HG02870 (cell line): ENCODE data around the gene USP5.
"Not testable (repeated sequence)": the region's sequence is repeated elsewhere in the genome, so short reads cannot be mapped to it uniquely, and the experiment has no call there.

Experiments used
- ATAC-seq: cut with Tn5 transposase; IDR thresholded peaks from one replicate; pipeline ENCODE4 v1.9.1; 2021; ENCODE audit warnings: mild to moderate bottlenecking, moderate library complexity; ENCODE audit not compliant: unreplicated experiment

USP5 gene

DNA sequence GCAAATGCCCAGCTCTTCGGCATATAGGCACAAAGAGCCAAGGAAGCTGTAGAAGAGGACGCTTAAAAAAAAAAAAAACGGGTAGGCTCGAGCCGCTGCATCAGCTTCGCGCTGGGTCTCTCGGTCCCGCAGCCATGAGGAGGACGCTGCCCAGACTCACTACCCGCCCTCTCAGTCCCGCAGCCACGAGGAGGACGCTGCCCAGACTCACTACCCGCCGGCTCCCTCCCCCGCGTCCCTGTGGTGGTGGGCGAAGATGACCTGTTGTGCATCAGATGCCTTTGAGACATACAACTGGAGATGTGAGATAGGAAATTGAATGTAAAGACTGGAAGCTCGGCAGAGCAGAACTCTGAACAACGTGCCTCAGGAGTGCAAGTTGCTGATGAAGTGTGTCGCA lies 32.6 kb downstream of the USP5 start:
- ATAC-seq, result no peak

DNA sequence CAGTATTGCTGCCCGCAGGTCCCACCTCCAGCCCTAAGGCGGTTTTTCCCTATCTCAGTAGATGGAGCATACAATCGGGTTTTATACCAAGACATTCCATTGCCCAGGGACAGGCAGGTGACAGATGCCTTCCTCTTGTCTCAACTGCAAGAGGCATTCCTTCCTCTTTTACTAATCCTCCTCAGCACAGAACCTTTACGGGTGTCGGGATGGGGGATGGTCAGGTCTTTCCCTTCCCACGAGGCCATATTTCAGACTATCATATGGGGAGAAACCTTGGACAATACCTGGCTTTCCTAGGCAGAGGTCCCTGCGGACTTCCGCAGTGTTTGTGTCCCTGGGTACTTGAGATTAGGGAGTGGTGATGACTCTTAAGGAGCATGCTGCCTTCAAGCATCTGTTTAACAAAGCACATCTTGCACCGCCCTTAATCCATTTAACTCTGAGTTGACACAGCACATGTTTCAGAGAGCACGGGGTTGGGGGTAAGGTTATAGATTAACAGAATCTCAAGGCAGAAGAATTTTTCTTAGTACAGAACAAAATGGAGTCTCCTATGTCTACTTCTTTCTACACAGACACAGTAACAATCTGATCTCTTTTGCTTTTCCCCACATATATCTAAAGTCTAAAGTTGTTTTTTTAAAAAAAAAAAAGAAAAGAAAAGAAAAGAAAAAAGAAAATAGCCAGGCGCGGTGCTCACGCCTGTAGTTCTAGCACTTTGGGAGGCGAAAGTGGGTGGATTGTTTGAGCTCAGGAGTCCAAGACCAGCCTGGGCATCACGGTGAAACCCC lies 34.5 kb downstream of the USP5 start:
- ATAC-seq, result not testable (repeated sequence)

DNA sequence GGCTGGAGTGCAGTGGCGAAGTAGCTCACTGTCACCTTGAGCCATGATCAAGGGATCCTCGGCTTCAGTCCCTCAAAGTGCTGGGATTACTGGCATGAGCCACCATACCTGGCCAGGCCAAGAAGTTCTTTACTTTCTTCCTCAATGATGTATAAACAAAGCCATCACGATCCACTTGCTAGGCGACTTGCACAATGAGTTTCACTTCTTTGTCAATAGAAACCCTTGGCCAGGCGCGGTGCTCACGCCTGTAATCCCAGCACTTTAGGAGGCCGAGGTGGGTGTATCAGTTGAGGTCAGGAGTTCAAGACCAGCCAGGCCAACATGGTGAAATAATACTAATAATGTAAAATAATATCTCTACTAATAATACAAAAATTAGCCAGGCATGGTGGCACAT lies 35.5 kb downstream of the USP5 start:
- no peak for ATAC-seq

DNA sequence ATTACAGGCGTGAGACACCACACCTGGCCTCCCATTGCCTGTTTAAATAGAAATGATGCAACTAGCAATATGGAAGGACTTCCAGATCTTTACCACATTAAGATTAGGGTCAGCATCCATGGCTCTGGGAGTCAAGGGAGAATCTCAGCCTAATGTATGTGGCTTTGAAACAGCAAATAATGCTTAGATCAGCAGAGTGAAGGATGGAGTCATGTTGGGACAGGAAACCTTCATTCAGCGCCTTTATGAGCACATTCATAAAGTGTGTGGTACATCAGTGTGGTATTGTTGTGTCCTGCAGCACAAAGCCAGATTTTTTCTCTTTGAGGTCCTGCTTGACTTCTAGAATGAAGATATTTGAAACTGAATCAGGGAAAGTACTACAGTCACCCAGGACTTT lies 36.4 kb downstream of the USP5 start:
- no peak for ATAC-seq

DNA sequence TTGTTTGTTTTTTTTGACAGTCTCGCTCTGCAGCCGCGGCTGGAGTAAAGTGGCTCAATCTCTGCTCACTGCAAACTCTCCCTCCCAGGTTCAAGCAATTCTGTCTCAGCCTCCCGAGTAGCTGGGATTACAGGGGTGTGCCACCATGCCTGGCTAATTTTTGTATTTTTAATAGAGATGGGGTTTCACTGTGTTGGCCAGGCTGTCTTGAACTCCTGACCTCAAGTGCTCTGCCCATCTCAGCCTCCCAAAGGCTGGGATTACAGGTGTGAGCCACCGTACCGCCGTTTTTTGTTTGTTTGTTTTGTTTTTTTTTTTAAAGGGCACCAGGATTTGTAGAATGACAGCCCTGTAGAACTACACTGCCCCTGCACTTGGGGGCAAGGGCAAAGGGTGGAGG lies 36.8 kb downstream of the USP5 start:
- not testable (repeated sequence) for ATAC-seq

DNA sequence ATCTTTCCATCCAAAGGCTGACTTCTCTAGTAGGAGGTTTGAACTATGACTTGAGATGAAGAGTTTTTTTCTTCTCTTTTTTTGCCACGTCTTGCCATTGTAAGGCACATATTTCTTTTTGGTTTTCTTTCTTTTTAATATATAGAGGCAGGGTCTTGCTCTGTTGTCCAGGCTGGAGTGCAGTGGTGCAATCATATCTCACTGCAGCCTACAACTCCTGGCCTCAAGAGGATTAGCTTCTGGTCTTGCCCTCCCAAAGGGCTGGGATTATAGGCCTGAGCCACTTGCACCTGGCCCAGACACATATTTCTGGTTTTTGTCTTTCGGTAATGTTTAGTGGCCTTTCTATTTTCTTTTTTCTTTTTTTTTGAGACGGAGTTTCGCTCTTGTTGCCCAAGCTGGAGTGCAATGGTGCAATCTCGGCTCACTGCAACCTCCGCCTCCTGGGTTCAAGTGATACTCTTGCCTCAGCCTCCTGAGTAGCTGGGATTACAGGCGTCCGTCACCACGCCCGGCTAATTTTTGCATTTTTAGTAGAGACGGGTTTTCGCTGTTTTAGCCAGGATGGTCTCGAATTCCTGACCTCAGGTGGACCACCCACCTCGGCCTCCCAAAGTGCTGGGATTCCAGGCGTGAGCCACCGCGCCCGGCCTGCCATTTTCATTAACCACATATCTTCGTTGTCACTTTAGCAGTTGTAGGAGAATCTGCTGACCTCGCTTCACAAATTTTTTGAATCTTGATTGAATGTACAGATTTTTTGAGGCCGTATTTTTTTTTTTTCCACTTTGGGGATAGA lies 38.0 kb downstream of the USP5 start:
- ATAC-seq, result not testable (repeated sequence)

DNA sequence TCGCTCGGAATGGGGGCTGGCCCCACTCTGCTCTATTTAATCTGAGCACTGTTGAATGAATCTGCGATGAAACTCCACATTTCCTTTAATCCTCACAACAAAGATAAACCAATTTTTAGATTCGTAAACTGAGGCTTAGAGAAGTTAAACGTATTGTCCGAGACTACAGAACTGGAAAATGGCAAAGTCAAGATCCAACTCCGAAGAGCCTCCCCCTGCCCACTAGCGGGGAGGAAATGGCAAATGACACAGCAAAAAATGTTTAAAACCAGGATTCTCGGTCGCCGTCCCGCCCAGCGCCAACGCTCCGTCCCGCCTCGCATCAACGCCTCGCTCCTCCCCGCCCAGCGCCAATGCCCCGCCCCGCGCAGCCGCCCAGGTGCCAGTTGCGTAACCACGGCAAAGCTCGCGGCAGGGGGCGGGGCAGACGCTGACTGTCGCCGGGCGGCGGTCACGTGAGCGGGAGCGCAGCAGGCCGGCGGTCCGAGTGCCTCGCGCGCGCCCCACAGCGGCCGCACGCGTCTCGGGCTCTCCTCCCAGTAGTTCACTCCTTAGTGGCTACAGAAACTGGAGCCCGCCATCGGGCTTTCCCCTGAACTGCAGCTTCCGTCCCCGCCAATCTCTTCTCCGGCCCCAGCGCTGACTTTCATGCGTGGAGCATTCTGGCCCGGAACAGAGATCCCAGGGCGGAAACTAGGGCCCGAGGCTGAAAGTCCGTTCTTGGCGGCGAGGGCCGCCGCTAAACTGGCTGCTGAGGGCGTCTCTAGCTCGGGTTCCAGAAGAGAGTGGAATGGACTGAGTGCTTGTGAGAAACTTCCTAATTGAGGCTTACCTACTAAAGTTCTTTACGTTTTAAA lies 39.1 kb downstream of the USP5 start:
- peak; percentile 86 for ATAC-seq

DNA sequence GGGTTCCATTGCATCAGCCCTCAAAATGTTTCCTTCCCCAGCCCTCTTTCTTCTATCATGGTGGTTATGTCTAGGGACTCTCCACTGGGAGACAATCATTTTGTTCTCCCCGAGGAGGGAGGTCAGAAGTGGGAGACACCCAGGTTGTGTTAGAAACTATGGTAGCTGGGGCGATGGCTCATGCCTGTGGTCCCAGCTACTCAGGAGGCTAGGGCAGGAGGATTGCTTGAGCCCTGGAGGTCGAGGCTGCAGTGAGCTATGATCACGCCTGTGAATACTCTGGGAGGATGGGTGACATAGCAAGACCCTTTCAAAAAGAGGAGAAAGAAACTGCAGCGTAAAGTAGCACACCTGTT lies 39.7 kb downstream of the USP5 start:
- ATAC-seq, result peak; percentile 8

DNA sequence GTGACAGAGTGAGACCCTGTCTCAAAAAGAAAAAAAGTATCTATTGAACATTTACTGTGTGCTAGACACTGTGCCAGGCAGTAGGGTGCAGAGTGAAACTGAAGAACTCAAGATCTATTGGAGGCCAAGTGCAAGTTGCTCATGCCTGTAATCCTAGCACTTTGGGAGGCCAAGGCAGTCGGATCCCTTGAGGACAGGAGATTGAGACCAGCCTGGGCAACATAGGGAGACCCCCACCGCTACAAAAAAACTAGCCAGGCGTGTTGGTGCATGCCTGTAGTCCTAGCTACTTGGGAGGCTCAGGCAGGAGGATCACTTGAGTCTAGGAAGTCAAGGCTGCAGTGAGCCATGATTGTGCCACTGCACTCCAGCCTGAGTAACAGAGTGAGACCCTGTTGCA lies 40.7 kb downstream of the USP5 start:
- ATAC-seq, result not testable (repeated sequence)

DNA sequence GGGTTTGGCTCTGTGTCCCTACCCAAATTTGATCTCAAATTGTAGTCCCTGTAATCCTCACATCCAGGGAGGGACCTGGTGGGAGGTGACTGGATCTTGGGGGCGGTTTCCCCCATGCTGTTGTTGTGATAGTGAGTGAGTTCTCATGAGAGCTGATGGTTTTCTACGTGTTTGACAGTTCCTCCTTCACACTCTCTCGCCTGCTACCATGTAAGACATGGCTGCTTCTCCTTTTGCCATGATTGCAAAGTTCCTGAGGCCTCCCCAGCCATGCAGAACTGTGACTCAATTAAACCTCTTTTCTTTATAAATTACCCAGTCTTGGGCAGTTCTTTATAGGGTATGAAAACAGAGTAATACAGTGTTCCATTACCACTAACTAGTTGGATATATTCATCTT lies 42.4 kb downstream of the USP5 start:
- no peak for ATAC-seq

DNA sequence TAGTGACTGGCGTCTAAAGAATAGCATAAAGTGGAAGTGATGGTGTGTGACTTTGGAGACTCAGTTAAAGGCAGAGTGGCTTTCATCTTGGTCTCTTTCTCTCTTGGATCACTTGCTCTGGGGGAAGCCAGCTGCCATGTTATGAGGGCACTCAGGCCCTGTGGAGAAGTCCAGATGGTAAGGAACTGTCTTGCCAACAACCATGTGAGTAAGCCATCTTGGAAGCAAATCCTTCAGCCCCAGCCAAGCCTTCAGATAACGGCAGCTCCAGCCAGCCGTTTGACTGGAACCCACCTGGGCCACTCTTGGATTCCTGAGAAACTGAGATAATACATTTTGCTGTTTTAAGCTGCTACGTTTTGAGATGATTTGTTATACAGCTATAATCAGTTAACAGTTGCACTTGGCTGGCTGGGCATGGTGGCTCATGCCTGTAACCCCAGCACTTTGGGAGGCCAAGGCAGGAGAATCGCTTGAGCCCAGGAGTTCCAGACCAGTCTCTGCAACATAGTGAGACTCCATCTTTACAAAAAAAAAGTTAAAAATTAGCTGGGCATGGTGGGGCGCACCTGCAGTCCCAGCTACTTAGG lies 45.0 kb downstream of the USP5 start:
- no peak for ATAC-seq

DNA sequence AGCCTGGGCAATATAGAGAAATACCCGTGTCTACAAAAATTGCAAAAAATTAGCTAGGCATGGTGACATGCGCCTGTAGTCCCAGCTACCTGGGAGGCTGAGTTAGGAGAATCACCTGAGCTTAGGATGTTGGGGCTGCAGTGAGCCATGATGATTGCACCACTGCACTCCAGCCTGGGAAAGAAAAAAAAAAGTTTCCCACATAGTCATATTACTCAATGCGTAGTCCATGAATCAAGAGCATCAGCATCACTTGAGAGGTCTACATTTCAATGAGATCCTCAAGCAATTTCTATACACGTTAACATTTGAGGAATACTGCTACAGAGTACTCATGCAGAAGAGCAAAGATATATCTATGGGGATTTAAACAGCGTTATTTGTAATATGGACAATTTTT lies 47.5 kb downstream of the USP5 start:
- ATAC-seq, result no peak

DNA sequence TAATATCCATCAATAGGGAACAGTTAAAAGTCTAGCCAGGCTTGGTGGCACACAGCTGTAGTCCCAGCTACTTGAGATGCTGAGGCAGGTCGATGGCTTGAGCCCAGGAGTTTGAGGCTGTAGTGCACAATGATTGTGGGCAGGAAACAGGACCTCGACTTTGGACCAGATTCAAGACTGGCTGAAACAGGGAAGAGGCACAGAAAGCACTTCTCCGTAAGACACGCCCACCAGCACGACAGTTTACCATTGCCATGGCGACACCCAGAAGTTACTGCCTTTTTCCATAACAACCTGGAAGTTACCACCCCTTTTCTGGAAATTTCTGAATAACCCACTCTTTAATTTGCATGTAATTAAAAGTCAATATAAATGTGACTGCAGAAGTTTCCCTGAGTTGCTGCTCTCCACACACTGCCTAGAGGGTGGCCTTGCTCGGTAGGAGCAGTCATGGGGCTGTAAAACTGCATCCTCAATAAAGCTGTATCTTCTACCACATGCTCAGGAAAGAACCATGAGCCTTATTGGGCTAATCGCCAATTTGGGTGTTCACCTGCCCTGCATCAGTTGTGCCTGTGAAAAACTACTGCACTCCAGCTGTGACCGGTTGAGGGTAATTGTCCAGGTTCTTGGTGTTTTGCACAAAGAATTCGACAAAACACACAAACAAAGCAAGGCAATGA lies 48.0 kb downstream of the USP5 start:
- no peak for ATAC-seq

DNA sequence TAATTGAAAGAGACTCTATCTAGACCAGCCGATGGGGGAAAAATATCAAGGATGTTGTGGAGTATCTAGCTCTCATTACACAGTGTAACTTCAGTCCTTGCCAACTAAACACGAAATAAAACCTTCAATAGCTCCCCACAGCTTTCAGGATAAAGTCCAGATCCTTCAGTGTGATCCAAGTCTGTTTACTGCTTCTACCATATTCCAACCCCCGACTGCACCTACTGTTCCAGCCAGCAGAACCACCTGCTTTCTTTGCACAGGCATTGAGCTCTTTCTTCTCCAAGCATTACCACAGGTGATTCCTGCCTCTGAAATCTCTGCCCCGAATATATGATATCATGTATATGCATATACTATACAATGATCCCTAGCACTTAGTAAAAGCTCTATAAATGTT lies 50.5 kb downstream of the USP5 start:
- no peak for ATAC-seq

DNA sequence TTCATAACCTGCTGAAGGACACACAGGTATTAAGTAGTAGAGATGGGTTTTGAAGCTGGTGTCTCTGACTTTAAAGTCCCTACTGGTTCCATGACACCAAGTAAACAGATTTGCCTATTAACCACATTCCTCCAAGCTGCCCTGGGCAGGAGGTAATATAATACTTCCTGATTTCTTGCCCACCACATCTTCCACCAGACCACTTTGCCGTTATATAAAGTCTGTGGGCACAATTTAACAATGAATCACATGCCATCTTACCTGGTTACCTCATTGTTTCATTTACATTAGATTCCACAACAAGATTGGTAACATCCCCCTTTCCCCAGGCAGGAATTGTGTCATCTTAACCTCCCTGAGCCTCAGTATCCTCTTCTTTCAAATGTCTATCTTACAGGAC lies 51.8 kb downstream of the USP5 start:
- ATAC-seq, result no peak

DNA sequence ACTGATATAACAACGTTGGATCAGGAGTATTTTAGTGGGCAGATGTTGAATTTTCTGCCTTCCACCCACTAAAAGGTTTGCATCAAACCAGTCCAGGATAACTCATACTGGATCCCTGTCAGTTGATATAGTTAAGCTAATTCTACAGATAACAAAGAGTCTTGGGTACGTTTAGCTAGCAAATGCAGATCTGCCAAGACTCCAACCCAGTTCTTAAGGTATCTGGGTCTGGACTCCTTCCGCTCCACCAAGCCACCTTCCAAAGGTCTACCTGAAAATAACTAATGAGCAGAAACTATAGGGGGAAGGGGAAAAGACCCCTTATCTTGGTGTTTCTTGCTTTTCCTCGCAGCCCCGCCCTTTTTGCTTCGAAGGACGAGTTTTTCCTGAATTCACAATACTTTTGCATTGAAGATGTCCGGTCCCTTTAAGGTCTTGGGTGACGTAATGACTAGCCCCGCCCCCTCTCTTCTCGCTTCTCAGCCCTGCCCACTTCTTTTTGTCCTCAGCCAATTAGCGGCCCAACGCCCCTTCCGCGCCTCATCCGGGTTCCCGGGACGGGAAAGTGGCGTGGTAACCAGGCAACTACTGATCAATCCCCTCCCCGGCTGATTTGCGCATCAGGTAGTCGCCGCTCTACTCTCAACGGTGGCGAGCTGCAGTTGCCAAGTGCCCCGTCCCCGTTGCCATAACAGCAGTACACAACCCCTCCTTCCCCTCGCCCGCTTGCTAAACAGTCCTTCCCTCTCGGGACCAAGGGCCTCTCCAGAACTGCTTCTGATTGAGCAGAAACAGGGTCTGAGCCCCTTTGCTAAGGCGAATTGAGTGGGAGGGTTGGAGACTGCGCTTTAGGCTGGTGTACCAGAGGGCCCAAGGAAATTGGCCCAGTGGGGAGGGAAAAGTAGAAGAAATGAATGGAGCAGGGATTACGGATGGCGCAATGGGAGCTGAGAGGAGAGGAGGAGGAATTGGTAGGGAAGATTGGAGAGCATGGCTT lies 52.6 kb downstream of the USP5 start, which contains the start of gene LRRC23:
Gene LRRC23, plus strand, starts transcription at position 543 of the 997 bp plus-strand sequence. CDS start 812 bp downstream, outside the sequence.
- peak; percentile 92 for ATAC-seq

DNA sequence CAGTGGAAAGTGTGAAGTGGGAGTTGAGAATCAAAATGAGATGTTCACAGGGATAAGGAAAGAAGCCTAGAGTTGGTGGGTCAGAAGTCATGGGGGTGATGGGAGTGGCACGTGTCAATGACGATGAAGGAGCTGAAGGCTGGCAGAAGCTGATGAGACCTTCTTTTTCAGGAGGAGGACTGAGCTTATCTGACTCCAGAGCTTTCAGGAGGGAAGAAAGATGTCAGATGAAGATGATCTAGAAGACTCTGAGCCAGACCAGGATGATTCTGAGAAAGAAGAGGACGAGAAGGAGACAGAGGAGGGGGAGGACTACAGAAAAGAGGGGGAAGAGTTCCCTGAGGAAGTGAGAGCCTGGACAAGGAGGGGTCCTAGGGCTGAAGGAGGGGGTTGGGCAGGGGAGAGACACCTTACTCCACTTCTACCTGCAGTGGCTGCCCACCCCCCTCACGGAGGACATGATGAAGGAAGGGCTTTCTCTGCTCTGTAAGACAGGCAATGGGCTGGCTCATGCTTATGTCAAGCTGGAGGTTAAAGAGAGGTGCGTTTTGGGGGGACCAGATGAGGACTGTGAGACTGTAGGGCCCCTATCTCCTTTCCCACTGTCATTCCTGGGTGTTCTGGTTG lies 53.6 kb downstream of the USP5 start:
- no peak for ATAC-seq

DNA sequence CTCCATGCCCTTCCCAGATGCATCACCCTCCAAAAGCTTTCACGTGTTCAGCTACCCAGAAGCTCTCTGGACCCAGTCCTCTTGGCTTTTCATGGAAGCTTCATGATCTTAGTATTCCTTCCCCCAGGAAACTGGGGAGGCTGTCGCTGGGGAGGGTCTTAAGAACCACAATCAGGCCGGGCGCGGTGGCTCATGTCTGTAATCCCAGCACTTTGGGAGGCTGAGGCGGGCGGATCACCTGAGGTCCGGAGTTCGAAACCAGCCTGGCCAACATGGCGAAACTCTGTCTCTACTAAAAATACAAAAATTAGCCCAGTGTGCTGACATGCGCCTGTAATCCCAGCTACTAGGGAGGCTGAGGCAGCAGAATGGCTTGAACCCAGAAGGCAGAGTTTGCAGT lies 56.2 kb downstream of the USP5 start:
- ATAC-seq, result not testable (repeated sequence)
